Sigmoid colon (tissue), 7 donors: Measurements from ENCODE around the gene PPP3R1. TPM values are rescaled to one million over a fixed set of nuclear protein-coding genes. Genes with fewer than 3 reads are reported as not detected.

Experiments used
- DNase-seq: peaks from one replicate; pipeline ENCODE4 v3.0.0-alpha.2; 2019
- H3K27ac ChIP-seq, 4 donors: fragments of 200-600 bp; sonication (generic); one replicate each; pipeline ENCODE4 v1.5.1; 2016 to 2019; ENCODE audit warnings: mild to moderate bottlenecking in 1 of 4
- H3K27me3 ChIP-seq, 3 donors: fragments of 200-600 bp; sonication (generic); one replicate each; pipeline ENCODE4 v1.5.1; 2019; ENCODE audit warnings: mild to moderate bottlenecking in 1 of 3
- H3K36me3 ChIP-seq, 4 donors: fragments of 200-600 bp; sonication (generic); one replicate each; pipeline ENCODE4 v1.5.1; 2016 to 2019
- H3K4me1 ChIP-seq, 4 donors: fragments of 200-600 bp; sonication (generic); one replicate each; pipeline ENCODE4 v1.5.1; 2017 to 2019
- H3K4me3 ChIP-seq, 4 donors: fragments of 200-600 bp; sonication (generic); one replicate each; pipeline ENCODE4 v1.5.1; 2017 to 2019; ENCODE audit warnings: mild to moderate bottlenecking in 2 of 4, moderate library complexity in 1 of 4
- H3K9me3 ChIP-seq, 4 donors: fragments of 200-600 bp in 3 of 4; sonication (generic) in 3 of 4; one replicate each; pipeline versions ENCODE4 v1.5.1 to v1.6.1; 2013 to 2019
- EP300 ChIP-seq, 4 donors: sonication (generic); formaldehyde crosslinking; IDR thresholded peaks; one replicate each; pipeline ENCODE4 v1.6.1; 2017; ENCODE audit warnings: antibody characterized with exemption in 4 of 4
- POLR2A ChIP-seq, 2 donors: fragments of 450-650 bp; IDR thresholded peaks; one replicate each; pipeline ENCODE4 v1.6.1; 2016; ENCODE audit warnings: antibody characterized with exemption in 2 of 2, mild to moderate bottlenecking in 2 of 2, moderate library complexity in 2 of 2
- POLR2AphosphoS5 ChIP-seq, 4 donors: sonication (generic); formaldehyde crosslinking; IDR thresholded peaks; one replicate each; pipeline ENCODE4 v1.6.1; 2017; ENCODE audit warnings: antibody characterized with exemption in 4 of 4
- WGBS, 2 donors: extraction: QIAGEN DNeasy Blood & Tissue Kit; methylation state at CpG; one replicate each; pipeline ENCODE4 v1.1.7; 2013; 5-methylcytosine and 5-hydroxymethylcytosine counted together
- intact Hi-C: fragments of 100-400 bp; cut with DNase I; formaldehyde crosslinking; loops from one replicate; pipeline ENCODE4 v1.15.1; 2023
- polyA plus RNA-seq, 3 donors: library from polyadenylated mRNA; stranded (reverse); fragments of 200-250 nt; gene quantifications; one replicate each; pipeline ENCODE4 v1.2.3, GENCODE V29; 2013
- total RNA-seq, 4 donors: library from RNA; depleted of rRNA; stranded (reverse); fragments of >200 nt; gene quantifications; one replicate each; pipeline ENCODE4 v1.1.0, GENCODE V29; 2016
- TF ChIP-seq, protein P1 (sequence below), 4 experiments: fragments of 450-650 bp in 3 of 4; fragments of 200-600 bp in 1 of 4; IDR thresholded peaks; one replicate each; pipeline ENCODE4 v1.5.1; 2016 to 2019; ENCODE audit warnings: antibody characterized with exemption in 4 of 4, mild to moderate bottlenecking in 3 of 4, moderate library complexity in 2 of 4
- donor health status: healthy with polysubstance abuse.
- donor health status: Bipolar disorder and iron deficiency.
- donor health status: healthy.

PPP3R1 gene
- total and polyA plus RNA-seq, 7 donors: 17.4 to 38.5 (median 28.8) TPM

DNA sequence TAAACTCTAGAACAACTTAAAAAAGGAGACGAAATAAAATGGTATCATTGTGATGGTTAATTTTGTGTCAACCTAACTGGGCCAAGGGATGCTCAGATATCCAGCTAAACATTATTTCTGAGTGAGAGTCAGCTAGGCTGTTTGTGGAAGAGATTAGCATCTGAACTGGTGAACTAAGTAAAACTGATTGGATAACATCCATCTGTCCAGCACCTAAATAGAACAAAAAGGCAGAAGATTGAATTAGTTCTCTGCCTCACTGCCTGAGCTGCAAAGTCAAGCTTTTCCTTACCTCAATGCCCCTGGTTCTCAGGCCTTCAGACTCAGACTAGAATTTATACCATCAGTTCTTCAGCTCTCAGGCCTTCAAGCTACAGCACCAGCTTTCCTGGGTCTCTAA lies 30.0 kb downstream of the PPP3R1 start:
- WGBS, 2 donors: 93 to 95% methylated on average over 1 of the region's 1 CpG
- no peak for DNase-seq
- Histone ChIP-seq H3K27me3 (no peaks in the 10 kb centered on the region), H3K9me3 (no peaks in the 10 kb centered on the region), H3K36me3 (no peaks in the 10 kb centered on the region), H3K27ac (peak overlapping the region in 2 of 4 donors; percentile 5 to 15), H3K4me3 (no peak overlapping the region), H3K4me1 (peaks cover 0 to 84% (median 66%) of the 10 kb centered on the region in 4 donors)
- no peak for TF ChIP-seq POLR2AphosphoS5 (IDR thresholded peaks at IDR 0.05)
- TF ChIP-seq, protein P1, sequence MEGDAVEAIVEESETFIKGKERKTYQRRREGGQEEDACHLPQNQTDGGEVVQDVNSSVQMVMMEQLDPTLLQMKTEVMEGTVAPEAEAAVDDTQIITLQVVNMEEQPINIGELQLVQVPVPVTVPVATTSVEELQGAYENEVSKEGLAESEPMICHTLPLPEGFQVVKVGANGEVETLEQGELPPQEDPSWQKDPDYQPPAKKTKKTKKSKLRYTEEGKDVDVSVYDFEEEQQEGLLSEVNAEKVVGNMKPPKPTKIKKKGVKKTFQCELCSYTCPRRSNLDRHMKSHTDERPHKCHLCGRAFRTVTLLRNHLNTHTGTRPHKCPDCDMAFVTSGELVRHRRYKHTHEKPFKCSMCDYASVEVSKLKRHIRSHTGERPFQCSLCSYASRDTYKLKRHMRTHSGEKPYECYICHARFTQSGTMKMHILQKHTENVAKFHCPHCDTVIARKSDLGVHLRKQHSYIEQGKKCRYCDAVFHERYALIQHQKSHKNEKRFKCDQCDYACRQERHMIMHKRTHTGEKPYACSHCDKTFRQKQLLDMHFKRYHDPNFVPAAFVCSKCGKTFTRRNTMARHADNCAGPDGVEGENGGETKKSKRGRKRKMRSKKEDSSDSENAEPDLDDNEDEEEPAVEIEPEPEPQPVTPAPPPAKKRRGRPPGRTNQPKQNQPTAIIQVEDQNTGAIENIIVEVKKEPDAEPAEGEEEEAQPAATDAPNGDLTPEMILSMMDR (IDR thresholded peaks at IDR 0.05): no peak
- no peak for TF ChIP-seq POLR2A (IDR thresholded peaks at IDR 0.05)
- TF ChIP-seq EP300 (IDR thresholded peaks at IDR 0.05): no peak
- intact Hi-C loops: no loop called here

DNA sequence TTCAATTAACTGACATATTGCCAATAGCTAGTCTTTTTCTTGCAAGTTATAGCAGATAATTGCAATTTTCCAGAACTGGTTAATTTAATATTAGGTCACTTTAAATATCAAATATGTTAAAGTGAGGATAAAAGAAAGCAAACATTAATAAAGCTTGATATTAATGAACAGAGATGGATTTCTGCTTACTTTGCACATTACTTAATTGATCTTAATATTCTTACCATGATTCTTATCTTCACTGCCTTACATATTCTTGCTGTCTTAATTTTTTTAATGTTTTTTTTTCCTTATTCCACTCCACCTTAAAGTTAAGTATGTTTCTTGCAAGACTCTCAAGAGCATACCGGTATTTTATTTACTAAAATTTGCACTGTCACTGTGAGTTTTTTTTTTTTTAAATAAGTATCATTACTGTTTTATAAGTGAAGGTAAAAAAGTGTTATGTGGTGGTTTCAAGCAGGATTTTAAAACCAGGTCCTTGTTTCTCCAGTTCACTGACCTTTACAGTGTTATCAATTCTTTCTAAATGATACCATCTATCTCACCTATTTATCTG lies 33.9 kb downstream of the PPP3R1 start:
- Histone ChIP-seq H3K4me3 (no peak overlapping the region), H3K27ac (no peak overlapping the region)

DNA sequence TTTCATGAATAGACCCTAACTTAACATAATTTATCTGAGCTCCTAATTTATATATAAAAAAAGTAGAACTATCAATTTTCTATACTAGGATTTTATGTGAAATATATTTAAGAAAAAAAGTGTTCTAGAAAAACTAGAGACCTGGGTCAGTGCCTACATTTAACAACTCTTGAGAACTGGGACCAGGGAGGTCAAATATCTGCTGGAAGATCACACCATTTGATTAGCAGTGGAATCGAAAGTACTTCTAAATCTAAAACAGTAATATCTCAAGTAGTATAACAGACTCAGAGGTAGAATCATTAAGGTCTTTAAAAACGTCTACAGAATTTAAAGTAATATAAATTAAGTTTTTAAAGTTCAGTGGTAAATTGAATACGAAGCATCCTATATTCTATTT lies 34.6 kb downstream of the PPP3R1 start:
- intact Hi-C loops: no loop called here
- no peak overlapping the region for H3K4me3 ChIP-seq
- H3K9me3 ChIP-seq: no peaks in the 10 kb centered on the region
- TF ChIP-seq, protein P1 (IDR thresholded peaks at IDR 0.05): no peak
- TF ChIP-seq POLR2A (IDR thresholded peaks at IDR 0.05) (no peak), EP300 (IDR thresholded peaks at IDR 0.05) (no peak), POLR2AphosphoS5 (IDR thresholded peaks at IDR 0.05) (no peak)
- 62% methylated on average over 3 of the region's 3 CpGs for WGBS, 2 donors
- no peaks in the 10 kb centered on the region for H3K27me3 ChIP-seq
- peaks cover 0 to 6% (median 0%) of the 10 kb centered on the region in 4 donors for H3K36me3 ChIP-seq
- H3K27ac ChIP-seq: no peak overlapping the region
- peaks cover 0 to 68% (median 52%) of the 10 kb centered on the region in 4 donors for H3K4me1 ChIP-seq
- DNase-seq: no peak

More for the DNA sequence above, 33.9 kb downstream of the PPP3R1 start:
- intact Hi-C loops: no loop called here
- Histone ChIP-seq H3K4me1 (peaks cover 0 to 75% (median 55%) of the 10 kb centered on the region in 4 donors), H3K36me3 (peaks cover 0 to 6% (median 0%) of the 10 kb centered on the region in 4 donors), H3K27me3 (no peaks in the 10 kb centered on the region), H3K9me3 (no peaks in the 10 kb centered on the region)
- no peak for DNase-seq
- TF ChIP-seq, protein P1 (IDR thresholded peaks at IDR 0.05): no peak
- 56 to 74% methylated on average over 1 of the region's 1 CpG for WGBS, 2 donors

DNA sequence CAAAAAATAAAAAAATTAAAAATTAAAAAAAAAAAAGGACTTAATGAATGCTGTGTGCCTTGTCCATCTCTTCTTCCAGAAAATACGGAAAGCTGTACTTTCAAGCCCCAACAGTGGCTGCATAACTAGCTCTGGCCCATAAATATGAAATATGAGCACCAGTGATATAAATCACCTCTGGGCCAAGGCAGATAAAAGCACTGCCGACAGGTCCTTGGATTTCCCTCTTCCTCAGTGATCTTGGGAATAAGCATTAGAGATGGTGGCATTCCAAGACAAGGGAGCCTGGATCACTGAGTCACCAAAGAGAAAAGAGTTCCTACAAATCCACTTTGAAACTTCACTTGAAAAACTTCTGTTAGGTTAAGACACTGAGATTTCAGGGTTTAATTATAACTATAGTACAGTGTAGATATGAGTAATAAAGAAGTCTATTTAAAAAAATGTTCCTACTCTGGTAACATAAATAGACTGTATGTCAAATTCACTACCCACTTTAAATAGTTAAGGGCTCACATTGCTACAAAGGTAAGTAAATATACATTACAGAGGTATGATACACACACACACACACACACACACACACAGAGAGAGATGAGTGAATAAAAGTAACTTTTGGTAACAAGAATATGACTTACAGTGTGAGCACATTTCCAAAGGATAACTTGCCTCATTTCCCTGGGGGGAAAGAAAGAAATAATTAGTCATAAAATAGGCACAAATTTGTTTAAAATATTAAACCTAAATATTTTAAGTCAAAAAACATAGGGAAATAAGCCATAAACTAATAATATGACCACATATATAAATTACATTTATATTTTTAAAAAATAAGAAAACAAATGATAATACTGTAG lies 35.6 kb downstream of the PPP3R1 start:
- Histone ChIP-seq H3K27ac (peak overlapping the region in 3 of 4 donors; percentile 21 to 56 (median 45)), H3K36me3 (peaks cover 0 to 6% (median 0%) of the 10 kb centered on the region in 4 donors), H3K27me3 (no peaks in the 10 kb centered on the region), H3K9me3 (no peaks in the 10 kb centered on the region), H3K4me1 (peaks cover 0 to 59% (median 47%) of the 10 kb centered on the region in 4 donors), H3K4me3 (no peak overlapping the region)
- WGBS, 2 donors: 48 to 67% methylated on average over 2 of the region's 2 CpGs
- intact Hi-C loops: no loop called here
- TF ChIP-seq POLR2A (IDR thresholded peaks at IDR 0.05) (no peak), POLR2AphosphoS5 (IDR thresholded peaks at IDR 0.05) (peak in 1 of 4 donors; percentile 37), EP300 (IDR thresholded peaks at IDR 0.05) (no peak)
- TF ChIP-seq, protein P1 (IDR thresholded peaks at IDR 0.05): no peak
- DNase-seq: no peak
